ENCODE measurements around the gene TELO2.
A peak's percentile ranks its signal among the peaks of the same experiment; 100 is the strongest.

The TELO2 gene

DNA sequence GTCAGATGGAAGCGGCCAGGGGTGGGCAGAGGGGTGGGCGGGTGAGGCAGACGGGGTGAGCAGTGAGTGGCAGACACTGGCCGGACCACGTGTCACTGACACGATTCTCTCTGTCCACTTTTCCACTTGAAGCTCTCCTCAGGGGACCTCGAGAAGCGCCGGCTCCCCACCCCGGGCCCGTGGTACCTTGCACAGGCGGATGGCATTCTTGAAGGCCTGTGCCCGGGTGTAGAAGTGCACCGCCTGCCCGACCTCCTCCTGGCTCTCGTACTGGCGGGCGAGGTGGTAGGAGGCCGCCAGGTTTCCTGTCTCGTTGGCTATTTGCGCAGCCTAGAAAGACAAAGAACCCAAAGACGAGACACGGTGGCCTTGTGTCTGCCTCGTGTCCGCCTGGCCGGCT is 31.2 kb downstream of the TELO2 start:
- no peak for DNase-seq

DNA sequence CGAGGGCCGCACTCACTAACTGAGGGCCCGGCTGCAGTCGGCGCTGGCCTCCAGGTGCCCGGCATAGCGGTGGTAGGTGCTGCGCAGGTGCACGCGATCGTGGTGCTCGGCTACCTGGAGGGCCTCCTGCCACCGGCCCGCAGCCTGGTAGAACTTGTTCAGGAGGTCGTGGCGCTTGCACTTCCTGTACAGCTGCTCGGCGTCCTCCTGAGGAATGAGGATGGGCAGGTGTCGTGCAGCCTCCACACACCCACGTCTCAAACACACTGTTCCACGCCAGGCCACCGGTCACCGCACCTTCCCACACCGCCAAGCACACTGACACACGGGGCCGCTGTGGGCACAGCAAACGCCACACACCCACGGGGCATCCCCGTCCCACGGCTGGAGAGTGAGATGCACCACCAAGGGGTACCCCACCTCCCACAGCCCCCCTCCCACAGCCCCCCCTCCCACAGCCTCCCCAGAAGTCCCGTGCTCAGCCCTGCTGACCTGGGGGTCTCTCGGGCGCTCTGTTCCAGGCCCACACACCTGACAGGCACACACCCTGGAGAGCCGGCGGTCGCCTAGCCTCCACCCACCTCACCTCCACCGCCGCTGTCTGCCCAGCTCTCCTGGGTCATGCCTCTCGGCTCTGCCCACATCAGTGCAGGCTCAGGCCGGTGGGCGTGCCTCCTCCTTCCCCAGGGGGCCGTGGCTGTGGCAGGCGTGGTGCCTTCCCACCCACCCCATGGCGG is 32.9 kb downstream of the TELO2 start:
- DNase-seq = no peak

DNA sequence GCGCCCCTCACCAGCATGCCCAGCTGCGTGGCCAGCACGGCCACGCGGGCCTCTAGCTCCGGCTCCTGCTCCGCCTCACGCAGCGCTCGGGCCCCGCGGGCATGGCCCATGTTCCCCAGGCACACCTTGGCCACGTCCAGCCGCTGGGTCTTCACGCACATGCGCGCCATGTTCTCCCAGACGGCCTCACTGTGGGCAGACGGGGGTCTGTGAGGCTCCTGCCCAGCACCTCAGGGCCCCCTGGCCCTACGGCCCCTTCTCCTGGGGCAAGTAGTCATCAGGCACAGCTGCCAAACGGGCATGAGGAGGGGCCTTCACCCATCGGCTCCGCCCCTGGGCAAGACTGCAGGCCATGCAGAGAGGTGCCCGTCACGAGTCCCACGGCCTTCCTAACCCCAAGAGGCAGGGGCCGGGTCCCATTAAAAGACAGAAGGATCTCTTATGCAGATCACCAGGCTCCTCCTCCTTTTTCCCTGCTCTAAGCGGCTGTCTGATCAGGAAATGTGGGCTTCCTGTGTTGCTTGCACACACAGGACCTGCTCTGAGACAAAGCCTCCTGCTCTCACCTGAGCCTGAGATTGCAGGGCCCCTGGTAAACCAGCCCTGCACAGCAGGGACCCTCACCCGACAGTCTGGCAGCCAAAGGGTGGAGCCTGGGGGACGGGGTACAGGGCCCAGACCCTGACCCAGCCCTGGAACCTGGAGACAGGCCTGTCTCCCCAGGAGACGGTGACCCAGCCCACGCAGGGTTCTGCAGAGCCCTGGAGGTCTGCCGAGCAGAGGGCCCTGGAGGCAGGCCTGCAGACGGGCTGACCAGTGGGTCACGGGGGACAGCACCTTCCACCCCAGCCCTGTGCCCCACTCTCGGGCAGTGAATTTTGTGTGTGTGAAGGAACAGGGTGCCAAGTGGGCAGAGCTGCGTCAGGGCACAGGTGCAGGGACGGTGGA is 33.7 kb downstream of the TELO2 start:
- DNase-seq = peak in 1 of 2 experiments; percentile 43

DNA sequence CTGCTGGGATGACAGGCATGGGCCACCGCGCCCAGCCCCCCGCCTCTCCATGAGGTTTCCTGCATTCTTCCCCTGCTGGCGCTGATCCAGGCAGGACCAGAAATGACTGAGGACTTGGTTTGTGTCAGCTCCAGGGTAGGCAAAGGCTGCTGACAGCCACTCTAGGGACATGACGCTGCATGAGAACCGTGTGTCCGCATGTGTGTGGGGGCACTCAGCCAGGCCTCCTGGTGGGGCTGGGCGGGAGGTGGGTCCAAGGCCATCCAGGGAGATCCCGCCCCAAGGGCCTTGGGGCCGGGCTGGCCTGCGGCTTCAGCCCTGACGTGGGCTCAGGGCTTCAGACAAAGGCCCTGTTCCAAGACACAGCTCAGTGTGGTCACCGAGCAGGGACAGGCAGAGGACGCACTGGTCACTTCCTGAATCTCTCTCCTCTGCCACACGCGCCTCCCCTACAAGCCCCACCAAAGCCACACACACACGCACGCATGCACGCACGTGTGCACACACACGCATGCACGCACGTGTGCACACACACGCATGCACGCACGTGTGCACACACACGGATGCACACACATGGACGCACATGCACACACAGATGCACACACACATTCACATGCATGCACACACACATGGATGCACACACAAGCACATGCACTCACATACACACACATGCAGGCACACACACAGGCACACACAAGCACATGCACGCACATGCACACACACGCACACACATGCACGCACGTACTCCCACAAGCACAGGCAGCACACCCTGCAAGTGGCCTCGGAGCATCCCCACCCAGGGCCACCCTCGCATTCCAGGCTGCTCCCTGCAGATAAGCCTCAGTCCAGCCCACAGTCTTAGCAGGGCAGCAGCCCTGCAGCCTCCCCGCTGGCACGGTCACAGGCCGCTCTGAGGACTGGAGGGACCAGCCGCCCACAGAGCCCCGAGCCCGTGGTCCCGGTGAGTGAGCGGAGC is 35.0 kb downstream of the TELO2 start:
- DNase-seq = no peak

DNA sequence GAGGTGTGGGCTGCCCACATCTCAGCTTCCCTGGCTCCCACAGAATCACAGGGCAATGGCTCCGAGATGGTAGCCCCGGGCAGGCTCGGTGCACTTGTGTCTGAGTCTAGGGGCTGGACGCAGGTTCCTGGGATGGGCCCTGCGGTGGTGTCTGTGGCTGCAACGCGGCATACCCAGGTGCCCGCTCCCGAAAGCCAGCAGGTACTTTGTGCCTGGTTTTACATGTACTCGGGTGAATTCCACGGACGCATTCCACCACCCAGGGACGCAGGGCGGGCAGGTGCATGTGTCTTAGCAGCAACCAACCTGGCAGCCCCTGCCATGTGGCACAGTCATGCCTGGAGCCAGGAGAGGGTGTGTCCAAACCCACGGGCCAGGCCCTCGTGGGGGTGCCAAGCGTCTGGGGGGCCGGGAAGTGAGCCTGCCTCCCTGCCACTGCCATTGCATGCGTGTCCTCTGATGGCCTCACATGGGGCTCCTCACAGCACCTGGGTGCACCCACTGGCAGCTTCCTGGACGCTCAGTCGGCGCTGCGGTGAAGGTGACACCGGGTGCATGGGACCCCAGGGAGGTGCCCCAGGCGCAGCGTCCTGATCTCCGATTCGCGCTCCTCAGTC is 35.9 kb downstream of the TELO2 start:
- no peak for DNase-seq

DNA sequence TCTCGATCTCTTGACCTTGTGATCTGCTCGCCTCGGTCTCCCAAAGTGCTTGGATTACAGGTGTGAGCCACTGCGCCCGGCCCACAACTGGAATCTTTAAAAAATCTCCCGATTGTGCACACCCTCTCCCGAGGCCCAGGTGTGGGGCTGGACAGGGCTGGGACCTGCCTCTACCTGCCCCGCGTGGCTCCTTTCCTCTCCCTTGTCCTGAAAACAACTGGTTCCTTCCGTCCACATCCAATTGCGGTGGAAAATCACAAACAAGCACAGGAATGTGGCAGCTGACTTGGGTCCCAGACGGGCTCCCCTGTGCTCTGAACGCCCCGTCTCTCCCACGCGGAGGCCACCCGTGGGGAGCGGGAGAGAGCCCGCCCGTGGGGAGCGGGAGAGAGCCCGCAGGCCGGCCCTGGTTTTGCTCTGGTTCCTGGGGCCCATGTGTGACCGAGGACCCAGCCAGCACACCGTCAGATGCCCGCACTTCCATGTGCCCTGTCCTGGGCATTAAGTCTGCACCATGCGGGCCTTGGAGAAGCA is 37.3 kb downstream of the TELO2 start:
- DNase-seq = no peak

DNA sequence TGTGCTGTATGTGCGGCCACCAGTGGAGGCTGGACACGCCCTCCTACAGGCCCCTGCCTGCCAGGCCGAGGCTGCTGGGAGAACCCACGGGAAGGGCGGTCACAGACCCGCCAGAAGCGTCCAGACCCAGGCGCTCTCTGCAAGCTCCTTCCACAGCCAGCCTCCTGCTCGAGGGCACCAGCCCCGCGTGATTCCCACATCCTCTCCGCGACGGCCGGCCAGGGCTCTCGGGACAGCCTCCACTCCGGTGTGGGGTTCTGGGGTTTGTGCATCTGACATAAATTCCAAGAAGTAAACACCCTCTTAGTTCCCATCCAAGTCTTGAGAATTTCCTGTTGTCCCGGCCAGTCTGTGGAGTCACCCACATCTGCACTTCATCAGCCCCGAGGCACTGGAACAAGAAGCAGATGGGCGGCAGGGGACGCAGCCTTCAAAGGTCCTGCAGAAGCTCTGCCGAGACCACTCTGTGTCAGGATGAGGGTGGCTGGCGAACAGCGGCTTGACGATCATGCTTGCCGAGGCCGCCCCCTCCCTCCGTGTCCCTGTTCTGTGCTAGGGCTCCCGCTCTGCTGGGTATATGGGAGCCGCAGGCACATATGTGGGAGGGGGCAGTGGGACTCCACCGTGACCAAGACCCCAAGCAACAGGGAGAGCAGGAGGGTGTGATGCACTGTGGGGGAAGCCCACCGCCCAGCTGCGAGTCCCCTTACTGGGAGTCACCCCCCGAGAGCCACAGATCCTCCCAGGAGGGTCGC is 37.9 kb downstream of the TELO2 start:
- no peak for DNase-seq

DNA sequence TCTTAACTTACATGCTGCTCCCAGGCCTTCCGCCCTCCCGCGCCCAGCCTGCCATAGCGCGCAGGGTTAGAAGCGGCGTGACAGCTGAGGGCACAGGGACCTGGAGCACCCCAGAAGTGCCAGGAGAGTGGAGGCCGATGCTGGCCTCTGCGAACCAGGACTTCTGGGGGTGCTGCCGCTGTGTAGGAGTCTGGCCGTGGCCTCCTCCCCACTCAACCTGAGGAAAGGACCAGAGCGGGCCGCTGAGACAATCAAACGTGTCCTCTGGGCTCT is 38.4 kb downstream of the TELO2 start:
- no peak for DNase-seq

DNA sequence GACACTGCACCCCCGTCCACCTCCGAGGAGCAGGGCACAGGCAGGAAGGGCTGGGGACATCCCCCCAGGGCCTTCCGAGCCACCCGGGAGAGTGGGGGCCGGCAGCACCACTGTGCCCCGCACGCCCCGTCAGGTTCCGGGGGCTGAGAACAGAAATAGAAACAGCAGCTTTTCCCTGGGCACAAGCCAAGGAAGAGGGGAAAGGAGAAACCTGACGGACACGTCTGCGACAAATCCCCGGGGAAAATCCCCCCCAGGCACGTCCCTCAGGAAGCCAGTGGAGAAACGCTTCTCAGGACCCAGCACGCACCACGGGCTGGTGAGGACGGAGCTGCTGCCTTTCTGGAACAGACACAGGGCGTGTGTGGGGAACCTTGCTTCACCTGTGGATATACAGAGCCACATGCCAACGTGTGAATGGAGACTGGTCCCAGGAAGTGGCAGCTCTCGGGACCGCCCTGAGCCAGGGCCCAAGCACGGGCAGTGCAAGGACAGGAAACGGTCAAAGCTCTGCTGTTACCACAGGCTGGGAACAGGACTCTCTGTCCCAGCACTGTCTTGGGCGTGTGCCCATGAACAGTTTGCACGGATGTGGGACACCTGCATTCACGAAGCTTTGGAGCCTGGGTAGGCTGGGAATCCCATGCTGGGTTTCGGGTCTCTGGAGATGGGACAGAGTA is 39.1 kb downstream of the TELO2 start:
- no peak for DNase-seq

DNA sequence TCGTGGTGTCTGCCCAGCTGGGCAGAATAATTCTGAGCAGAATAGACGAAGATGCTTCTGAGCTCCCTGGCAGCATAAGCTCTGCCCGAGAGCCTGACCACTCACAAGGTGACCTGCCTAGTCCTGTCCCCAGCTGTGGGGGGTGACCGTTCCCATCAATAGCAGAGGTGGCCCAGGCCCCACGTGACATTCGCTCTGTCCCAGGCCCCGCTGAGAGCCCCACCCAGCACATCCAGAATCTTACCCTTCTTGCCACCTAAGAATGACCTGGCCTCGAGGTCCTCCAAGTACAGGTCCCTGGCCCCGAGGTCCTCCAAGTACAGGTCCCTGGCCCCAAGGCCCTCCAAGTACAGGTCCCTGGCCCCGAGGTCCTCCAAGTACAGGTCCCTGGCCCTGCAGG is 39.6 kb downstream of the TELO2 start:
- no peak for DNase-seq

DNA sequence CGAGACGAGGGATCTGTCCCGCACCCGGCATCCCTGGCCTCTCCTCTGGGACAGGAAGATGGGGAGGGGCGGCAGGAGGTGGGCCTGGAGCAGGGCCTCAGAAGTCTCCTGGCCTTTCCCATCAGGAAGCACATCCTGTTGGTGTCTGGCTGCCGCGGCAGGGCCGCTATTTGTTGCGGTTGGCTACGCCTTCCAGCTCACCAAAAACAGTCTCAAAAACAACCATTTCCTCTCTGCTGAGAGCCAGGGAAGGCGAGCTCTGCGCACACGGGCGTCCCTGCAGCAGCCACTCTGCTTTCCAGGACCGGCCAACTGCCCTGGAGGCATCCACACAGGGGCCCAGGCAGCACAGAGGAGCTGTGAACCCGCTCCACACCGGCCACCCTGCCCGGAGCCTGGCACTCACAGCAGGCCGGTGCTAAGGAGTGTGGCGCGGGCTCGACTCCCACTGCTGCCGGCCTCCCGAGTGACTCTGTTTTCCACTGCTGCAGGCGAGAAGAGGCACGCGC is 40.3 kb downstream of the TELO2 start, which contains the start of gene TMEM204:
TMEM204 (plus strand) TSS at position 224 of the 509 bp plus-strand sequence. CDS start 610 bp downstream, outside the sequence.
- DNase-seq = peak; percentile 55 to 59

DNA sequence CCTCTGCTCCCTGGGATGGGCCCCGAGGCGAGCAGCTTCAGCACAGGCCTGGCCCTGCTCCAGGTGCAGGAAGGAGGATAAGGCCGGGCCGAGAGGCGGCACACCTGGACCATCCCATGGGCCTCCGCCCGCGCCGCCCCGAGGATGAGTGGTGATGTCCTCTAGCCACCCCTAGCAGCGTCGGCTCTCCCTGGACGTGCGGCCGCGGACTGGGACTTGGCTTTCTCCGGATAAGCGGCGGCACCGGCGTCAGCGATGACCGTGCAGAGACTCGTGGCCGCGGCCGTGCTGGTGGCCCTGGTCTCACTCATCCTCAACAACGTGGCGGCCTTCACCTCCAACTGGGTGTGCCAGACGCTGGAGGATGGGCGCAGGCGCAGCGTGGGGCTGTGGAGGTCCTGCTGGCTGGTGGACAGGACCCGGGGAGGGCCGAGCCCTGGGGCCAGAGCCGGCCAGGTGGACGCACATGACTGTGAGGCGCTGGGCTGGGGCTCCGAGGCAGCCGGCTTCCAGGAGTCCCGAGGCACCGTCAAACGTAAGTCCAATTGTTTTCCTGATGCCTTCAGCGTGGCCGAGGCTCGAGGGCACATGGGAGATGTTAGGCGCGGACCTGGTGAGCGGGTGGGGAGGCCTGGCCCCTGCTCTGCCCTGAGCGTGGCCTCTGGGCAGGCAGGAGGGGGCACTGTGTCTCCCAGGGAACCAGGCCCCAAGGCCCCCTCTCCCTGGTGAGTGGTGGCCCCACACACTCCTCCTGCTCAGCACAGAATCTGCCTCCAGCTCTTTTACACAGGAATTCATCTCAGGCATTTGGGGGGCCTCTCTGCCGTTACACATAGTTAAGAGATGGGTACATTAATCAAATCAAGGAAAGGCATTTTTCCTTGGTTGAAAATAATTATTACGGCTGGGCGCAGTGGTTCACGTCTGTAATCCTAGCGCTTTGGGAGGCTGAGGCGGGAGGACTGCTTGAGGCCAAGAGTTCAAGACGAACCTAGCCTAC is 41.2 kb downstream of the TELO2 start:
- DNase-seq = peak; percentile 42 to 50

DNA sequence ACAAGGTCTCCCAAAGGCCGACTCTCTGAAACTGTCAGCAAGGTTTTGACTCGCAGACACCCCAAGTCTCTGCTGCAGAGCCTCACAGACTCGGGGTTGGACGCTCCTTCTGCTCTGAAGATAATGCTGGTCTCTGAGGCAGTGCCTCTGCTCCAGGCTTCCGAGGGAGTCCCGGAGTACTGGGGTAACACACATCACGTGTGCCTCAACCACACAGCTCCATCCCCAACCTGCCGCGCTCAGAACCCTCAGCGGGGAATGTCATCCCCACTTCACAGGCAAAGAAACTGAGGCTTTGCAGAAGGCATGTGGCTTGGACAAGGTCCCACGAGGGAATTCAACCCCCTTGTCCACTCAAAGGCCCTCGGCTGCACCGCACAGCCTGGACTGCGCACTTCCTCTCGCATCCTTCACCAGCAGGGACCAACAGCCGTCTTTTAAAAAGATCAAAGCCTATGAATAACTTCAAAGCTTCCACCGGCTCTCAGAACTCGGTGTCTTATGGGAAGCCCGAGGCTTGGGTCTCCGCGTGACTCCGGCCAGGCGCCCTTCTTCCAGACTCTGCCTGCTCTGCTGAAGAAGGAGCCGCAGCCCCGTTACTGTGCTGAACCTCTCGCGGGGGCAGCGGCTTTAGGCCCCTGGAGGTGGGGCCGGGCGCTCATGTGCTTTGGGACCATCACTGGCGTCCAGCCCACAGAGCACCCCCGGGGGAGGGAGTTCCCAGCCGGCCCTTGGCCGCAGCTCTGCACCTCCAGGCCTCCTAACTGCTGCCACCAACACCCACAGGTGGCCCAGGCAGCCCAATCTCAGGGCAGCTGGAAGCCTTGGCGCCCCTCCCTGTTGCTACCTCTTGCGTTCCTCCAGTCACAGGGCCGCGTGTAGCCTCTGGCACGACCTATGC is 42.5 kb downstream of the TELO2 start:
- DNase-seq = peak; percentile 49 to 59

DNA sequence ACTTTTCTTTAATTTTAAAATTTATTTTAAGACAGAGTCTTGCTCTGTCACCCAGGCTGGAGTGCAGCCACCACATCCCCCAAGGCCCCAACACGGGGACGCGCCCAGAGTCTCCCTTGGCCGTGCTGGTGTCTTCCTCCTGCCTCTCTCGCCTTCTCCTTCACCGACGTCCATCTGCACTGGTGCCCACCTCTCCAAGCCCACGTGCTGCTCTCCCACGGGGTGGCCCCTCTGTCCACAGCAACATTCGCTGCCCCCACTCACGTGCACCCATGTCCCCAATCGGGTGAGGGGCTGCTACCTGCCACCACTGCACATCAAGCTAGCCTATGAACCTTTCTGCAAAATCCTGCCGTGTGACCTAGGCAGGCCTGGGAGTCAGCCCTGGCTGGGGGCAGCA is 43.4 kb downstream of the TELO2 start:
- no peak for DNase-seq

DNA sequence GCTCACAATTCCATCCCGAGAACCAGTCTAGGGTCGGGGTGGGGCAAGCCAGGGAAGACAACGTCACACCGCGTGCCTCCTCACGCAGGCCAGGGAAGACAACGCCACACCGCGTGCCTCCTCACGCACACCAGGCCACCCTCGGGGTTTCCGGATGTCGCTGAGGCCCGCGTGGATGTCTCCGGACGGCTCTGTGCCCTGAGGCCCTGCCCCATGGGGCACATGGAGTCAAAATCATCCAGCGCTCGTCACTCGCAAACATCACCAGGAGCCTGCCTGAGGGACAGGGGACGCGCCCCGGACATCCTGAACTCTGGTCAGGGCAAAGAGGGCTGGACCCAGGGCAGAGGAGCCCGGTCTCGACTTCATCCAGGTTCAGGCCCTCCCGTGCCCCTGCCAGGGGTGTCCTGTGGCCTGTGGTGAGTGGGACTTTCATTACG is 44.0 kb downstream of the TELO2 start:
- DNase-seq = no peak

DNA sequence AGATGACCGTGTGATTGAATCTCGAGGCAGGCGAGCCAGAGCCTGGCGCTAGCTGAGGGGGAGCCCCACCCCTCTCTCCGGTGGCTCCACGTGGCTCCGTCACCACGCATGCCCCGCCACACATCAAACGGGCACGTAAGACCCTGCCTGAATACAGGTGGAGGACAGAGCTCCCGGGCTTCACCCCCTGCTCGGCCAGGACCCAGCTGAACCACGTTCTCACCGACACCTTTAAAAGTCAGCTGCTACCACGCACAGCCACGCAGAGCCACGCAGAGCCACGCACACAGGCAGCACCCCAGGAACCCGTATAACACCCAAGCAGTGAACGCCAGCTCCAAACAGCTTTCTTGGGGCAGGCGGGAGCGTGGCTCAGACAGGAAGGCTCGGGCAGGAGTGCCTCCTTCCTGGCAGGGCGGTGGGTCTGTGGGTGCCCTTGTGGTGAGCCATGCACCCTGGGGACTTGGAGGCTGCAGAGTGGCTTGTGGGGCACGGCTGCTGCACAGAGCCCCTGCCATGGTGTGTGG is 44.7 kb downstream of the TELO2 start:
- DNase-seq = peak in 1 of 2 experiments; percentile 45

DNA sequence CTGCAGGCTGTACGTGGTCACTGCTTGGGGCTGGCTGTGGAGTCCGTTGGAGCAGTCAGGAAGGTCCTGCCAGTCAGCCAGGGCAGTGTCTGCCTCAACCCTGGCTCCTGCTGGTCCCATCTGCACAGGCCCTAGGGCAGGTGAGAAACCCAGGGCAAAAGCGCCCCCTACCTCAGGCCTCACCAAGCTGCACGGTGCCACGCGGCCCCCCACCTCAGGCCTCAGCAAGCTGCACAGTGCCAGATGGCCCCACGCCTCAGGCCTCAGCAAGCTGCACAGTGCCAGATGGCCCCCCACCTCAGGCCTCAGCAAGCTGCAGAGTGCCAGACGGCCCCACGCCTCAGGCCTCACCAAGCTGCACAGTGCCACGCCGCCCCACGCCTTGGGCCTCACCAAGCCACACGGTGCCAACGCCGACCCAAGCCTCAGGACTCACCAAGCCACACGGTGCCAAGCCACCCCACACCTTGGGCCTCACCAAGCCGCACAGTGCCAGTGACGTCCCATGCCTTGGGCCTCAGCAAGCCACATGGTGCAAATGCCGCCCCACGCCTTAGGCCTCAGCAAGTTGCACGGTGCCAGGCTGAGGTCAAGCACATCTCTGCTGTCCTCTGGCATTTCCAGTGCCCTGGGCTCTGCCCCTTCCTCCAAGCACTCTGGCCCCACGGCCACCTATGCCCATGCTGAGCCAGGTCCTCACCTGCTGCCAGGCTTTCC is 45.8 kb downstream of the TELO2 start:
- peak in 1 of 2 experiments; percentile 53 for DNase-seq
